NCI-H146 (cell line): ENCODE measurements around the gene SPNS2.

Experiments
- DNase-seq: peaks from one replicate; lab custom pipeline; 2025; lab: John Stamatoyannopoulos, UW

SPNS2 gene

GRCh38 chr17:4503283-4504025, 4.8 kb downstream of the SPNS2 start:
- no peak for DNase-seq

- no peak for DNase-seq
Observed at GRCh38 chr17:4504188-4504587, 5.5 kb downstream of the SPNS2 start.

DNA sequence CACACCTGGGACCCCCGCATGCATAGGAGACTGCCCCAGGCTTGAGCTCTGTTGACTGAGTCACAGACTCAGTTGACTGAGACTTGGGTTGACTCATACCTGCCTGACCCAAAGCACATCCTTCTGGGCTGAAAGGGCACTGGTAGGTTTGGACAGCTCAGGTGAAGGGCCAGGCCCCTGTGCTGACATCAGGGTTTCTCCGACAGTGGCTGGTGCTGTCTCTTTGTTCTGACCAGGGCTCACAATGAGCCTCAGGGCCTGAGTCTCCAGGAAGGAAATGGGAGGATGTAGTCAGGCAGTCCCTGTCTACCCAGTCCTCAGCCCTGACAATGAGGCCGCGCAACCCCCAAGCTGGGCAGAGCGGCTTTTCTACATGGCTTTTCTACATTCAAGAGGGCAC, 6.5 kb downstream of the SPNS2 start:
- DNase-seq, result no peak

- no peak for DNase-seq
Observed at GRCh38 chr17:4506175-4506813, 7.6 kb downstream of the SPNS2 start.

GRCh38 chr17:4506892-4507291, 8.2 kb downstream of the SPNS2 start:
- DNase-seq, result no peak

GRCh38 chr17:4507361-4508111, 8.9 kb downstream of the SPNS2 start:
- no peak for DNase-seq

DNA sequence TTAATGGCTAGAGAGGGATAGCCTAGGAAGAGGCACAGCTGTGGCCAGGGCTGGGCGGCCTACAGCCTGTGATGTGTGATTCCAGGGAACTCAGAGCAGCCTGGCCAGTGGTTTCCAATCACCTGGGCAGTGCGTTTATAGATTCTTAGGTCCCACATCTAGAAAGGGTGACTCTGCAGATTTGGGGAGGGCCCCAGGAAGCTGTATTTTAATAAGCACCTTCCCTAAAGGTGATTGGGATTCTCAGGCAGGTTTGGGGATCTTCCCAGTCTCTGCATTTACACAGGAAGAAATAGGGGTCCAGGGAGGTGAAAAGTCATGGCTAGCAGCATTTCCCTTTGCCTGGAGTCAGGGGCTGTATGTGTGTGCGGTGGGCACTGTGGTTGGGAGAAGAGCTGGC, 9.5 kb downstream of the SPNS2 start:
- DNase-seq, result no peak

DNA sequence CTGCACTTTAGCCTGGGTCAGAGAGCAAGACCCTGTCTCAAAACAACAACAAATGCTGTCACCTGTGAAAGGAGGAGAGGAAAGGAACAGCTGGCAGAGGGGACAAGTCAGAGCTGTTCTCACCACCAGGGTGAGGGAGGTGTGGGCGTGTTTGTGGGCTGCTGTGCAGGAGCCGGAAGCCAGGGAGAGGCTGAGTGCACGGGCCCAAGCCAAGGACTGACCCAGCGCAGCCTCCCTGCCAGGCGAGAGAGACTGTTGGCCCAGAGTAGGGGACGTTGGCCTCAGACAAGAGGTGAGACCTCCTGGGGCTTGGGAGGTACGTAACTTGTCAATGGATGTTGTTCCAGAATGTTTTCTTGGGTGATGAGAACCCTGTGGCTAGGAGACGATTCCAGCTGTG, 10.7 kb downstream of the SPNS2 start:
- no peak for DNase-seq

GRCh38 chr17:4509923-4510617, 11.4 kb downstream of the SPNS2 start:
- DNase-seq, result no peak

DNA sequence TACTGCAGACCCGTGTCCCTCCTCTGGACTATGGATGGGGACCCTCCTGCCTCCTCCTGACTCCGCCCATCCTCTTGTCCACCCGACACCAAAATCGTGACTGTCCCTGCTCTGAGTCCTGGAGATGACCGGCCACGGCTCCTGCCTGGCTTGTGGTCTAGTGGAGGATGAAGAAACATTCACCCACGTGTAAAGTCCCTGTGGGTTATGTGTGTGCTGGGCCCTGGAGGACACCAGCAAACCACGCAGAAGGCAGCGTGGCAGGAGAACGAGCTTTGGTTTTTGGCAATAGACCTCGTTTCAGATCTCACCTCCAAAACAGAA, 11.9 kb downstream of the SPNS2 start:
- DNase-seq, result no peak

- no peak for DNase-seq
Observed at GRCh38 chr17:4511199-4511932, 12.7 kb downstream of the SPNS2 start.

DNA sequence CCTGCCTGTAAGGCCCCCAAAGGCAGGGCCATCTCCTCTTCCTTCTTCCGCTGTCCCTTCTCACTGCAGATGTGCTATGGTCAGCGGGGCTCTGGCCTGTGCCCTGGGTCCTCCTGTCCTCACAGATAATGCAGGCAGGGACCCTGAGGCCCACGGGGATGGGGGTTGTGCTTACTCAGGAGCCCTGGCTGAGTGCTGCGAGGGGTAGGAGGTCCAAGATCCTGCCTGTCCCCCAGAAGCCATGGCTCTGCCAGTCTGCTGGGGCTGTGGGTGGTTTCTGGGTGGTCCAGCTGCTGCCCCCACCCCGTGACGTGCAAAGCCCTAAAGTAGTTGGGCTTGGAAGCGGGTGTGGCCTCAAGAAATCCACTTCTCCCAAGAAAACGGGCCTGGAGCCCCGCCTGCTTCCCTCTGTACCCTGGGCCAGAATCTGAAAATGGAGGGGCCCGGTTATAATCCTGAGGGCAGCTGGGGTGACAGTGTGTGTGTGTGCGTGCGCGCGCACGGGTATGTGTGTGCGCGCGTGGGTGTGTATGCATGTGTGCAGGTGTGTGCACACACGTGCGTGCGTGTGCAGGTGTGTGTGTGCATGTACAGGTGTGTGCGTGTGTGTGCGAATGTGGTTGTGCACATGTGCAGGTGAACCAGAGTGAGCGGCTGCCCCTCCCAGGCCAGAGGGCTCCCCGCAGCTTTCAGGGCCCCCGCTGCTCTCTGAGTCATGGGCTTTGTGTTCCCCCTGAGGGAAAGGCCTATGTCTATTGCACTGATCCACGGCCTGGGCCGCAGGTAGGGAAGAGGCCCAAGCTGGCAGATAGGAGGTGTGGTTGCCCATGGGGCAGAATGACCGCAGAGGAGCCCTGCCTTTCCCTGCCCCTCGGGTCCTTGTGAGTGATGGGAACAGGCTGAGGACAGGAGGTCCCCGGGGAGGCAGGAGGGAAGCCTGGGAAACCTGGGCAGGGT, 13.8 kb downstream of the SPNS2 start:
- no peak for DNase-seq

GRCh38 chr17:4513113-4514032, 14.7 kb downstream of the SPNS2 start:
- no peak for DNase-seq

DNA sequence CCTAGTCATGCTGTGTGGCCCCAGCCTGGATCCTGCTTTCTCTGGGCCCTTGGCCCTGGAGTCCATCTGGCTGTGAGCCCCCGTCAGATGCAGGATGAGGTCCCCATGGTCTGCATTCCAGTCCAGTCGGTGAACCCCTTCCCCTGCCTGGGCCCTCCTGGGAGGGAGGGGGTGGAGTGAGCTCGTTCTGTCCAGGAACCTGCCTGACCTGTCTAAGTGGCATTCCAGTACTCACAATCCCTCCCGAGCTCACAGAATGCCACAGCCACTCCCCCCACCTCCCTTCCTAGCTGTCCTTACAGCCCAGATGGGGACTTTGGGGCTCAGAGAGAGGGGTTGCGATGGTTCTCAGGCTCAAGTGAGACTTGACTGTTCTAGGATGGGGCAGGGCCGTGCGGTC, 15.5 kb downstream of the SPNS2 start:
- no peak for DNase-seq

GRCh38 chr17:4514779-4515178, 16.1 kb downstream of the SPNS2 start:
- no peak for DNase-seq

- no peak for DNase-seq
Observed at GRCh38 chr17:4515501-4515900, 16.8 kb downstream of the SPNS2 start.

DNA sequence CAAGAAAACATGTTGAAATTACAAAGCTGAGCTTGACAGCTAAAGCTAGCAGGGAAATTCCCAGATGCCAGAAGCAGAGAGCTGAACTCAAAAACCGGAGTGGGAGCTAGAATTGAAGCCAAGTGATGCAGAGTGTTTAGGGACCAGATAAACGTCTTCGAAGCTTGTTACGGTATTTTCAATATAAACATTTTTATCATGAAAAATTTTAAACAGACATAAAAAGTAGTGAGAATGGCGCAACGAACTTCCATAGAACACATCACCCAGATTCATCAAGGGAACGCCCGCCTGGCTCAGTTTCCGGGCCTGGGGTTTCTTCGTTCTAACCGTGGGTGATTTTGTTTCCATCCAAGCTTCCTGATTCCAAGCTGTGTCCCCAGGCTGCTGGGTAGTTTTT, 18.1 kb downstream of the SPNS2 start:
- DNase-seq, result no peak

GRCh38 chr17:4518901-4519300, 20.2 kb downstream of the SPNS2 start:
- DNase-seq, result no peak

- no peak for DNase-seq
Observed at GRCh38 chr17:4519361-4519788, 20.7 kb downstream of the SPNS2 start.
